Mammary epithelial cell (primary cell): ENCODE results near the gene ZNF33A.

Experiments
- CTCF ChIP-seq, 2 donors: IDR thresholded peaks in 1 of 2; conservative IDR thresholded peaks in 1 of 2; 2 replicates each; pipeline ENCODE4 v1.5.1; 2011 to 2012; ENCODE audit warnings: inconsistent platforms in 2 of 2, low read length in 2 of 2, mild to moderate bottlenecking in 2 of 2, control low read depth in 1 of 2, low read depth in 1 of 2; ENCODE audit not compliant: insufficient read depth in 1 of 2; ENCODE audit errors: extremely low read depth in 1 of 2
- EZH2 ChIP-seq: IDR thresholded peaks from 2 replicates; pipeline ENCODE4 v1.6.1; 2012; ENCODE audit warnings: low read length, inconsistent platforms, borderline replicate concordance

GRCh38 chr10:38070501-38070900 lies 60.0 kb downstream of the ZNF33A start:
- TF ChIP-seq CTCF (conservative IDR thresholded peaks at IDR 0.05 in 1 of 2, IDR thresholded peaks at IDR 0.05 in 1 of 2; ENCODE audit: extremely low read depth in 1 of 2, insufficient read depth in 1 of 2, low read depth in 1 of 2, low read length in 2 of 2) (no peak), EZH2 (no peak)
